Measurements from ENCODE around the gene KXD1.

Gene KXD1

GRCh38 chr19:18613589-18614234, 56.0 kb downstream of the KXD1 start:
- no peak for DNase-seq (ENCODE audit: low read depth)

GRCh38 chr19:18616023-18616422, 58.4 kb downstream of the KXD1 start:
- no peak for DNase-seq (ENCODE audit: low read depth)

- no peak for DNase-seq (ENCODE audit: low read depth)
Measured at GRCh38 chr19:18617562-18617961, 59.9 kb downstream of the KXD1 start.

- no peak for DNase-seq (ENCODE audit: low read depth)
Measured at GRCh38 chr19:18618236-18618635, 60.6 kb downstream of the KXD1 start.
